H1 (cell line): ENCODE data around the gene MRPL34. TPM values are rescaled to one million over a fixed set of nuclear protein-coding genes. Genes with fewer than 3 reads are reported as not detected.

ENCODE experiments used
- BACH1 ChIP-seq: IDR thresholded peaks from 2 replicates; pipeline ENCODE4 v1.6.1; 2012; ENCODE audit warnings: low read length, improper control_type of control experiment
- EZH2 ChIP-seq: fragments of 200-600 bp; sonication (generic); IDR thresholded peaks from 2 replicates; pipeline ENCODE4 v1.7.1; 2012; ENCODE audit warnings: low read depth, mild to moderate bottlenecking, moderate library complexity, low read length, inconsistent platforms; ENCODE audit not compliant: severe bottlenecking
- RAD21 ChIP-seq, 2 experiments: IDR thresholded peaks in 1 of 2; conservative IDR thresholded peaks in 1 of 2; 2 replicates each; pipeline ENCODE4 v1.6.1; 2011; ENCODE audit warnings: low read depth in 2 of 2, low read length in 2 of 2, improper control_type of control experiment in 1 of 2, inconsistent platforms in 1 of 2, mild to moderate bottlenecking in 1 of 2, moderate library complexity in 1 of 2
- RBBP5 ChIP-seq: IDR thresholded peaks from 2 replicates; pipeline ENCODE4 v1.7.1; 2012; ENCODE audit warnings: low read depth, mild to moderate bottlenecking, inconsistent platforms, low read length, moderate library complexity, borderline replicate concordance
- SP2 ChIP-seq: IDR thresholded peaks from 2 replicates; pipeline ENCODE4 v1.6.1; 2012; ENCODE audit warnings: mild to moderate bottlenecking, low read length, inconsistent platforms
- SUZ12 ChIP-seq: fragments of 200-600 bp; sonication (generic); IDR thresholded peaks from 2 replicates; pipeline ENCODE4 v1.6.1; 2012; ENCODE audit warnings: mild to moderate bottlenecking, inconsistent platforms, low read length, moderate library complexity, mixed read lengths
- TBP ChIP-seq: IDR thresholded peaks from 2 replicates; pipeline ENCODE4 v1.6.1; 2011; ENCODE audit warnings: low read depth, low read length, improper control_type of control experiment
- TEAD4 ChIP-seq: IDR thresholded peaks from 2 replicates; pipeline ENCODE4 v1.6.1; 2012; ENCODE audit warnings: low read depth, low read length, inconsistent platforms, mixed read lengths
- polyA plus RNA-seq, 7 experiments: library from polyadenylated mRNA; depleted of rRNA in 3 of 7; stranded (reverse) in 5 of 7; unstranded in 2 of 7; fragments of >200 nt in 5 of 7; fragments of 200-250 nt in 2 of 7; gene quantifications; 1 replicate in 5 of 7; 2 replicates in 1 of 7; 4 replicates in 1 of 7; pipeline versions ENCODE4 v1.2.1 to v1.2.3, GENCODE V29; 2011 to 2013; ENCODE audit warnings: missing spikeins in 2 of 7, mixed read lengths in 2 of 7
- total RNA-seq: library from RNA; stranded (reverse); fragmentation: NEBNext Ultra II Directional; extraction: Animal tissue kit (Norgen Biotek cat#: 25700); gene quantifications from 2 replicates; pipeline ENCODE4 v1.2.1, GENCODE V29; 2021
- TF ChIP-seq, protein P1 (sequence below): IDR thresholded peaks from 2 replicates; pipeline ENCODE4 v1.6.1; 2012; ENCODE audit warnings: inconsistent platforms
- TF ChIP-seq, protein P2 (sequence below): IDR thresholded peaks from 2 replicates; pipeline ENCODE4 v1.6.1; 2012; ENCODE audit warnings: inconsistent platforms
- TF ChIP-seq, protein P3 (sequence below): fragments of 300-600 bp; sonication (generic); IDR thresholded peaks from 2 replicates; pipeline ENCODE4 v1.7.1; 2012; ENCODE audit warnings: low read length, moderate library complexity, mild to moderate bottlenecking, inconsistent platforms; ENCODE audit not compliant: insufficient replicate concordance

Gene MRPL34
- total and polyA plus RNA-seq, 2 of the 8 experiments (the other 6 are each of a cell fraction or from before 2014, with no cell fraction given), result 91.9 to 99.6 TPM

GRCh38 chr19:17264641-17264979, 41.1 kb upstream of the MRPL34 start, which contains the start of gene USHBP1 (continued):
- TF ChIP-seq TBP, result peak; percentile 43; the same call in 1 of the 2 replicates
- TF ChIP-seq BACH1, result no peak
- TF ChIP-seq EZH2, result no peak
- TF ChIP-seq, protein P1, sequence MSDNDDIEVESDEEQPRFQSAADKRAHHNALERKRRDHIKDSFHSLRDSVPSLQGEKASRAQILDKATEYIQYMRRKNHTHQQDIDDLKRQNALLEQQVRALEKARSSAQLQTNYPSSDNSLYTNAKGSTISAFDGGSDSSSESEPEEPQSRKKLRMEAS, result 0 out of 2 replicates have a peak, but pooled peaks have one; percentile 15
- TF ChIP-seq SP2, result no peak
- TF ChIP-seq, protein P2, sequence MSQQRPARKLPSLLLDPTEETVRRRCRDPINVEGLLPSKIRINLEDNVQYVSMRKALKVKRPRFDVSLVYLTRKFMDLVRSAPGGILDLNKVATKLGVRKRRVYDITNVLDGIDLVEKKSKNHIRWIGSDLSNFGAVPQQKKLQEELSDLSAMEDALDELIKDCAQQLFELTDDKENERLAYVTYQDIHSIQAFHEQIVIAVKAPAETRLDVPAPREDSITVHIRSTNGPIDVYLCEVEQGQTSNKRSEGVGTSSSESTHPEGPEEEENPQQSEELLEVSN, result no peak
- TF ChIP-seq RAD21 (IDR thresholded peaks at IDR 0.05 in 1 of 2, conservative IDR thresholded peaks at IDR 0.05 in 1 of 2; ENCODE audit: low read depth in 2 of 2, low read length in 2 of 2), result no peak
- TF ChIP-seq TEAD4, result peak; percentile 26; the same call in 1 of the 2 replicates
- TF ChIP-seq SUZ12, result no peak
- TF ChIP-seq, protein P3, sequence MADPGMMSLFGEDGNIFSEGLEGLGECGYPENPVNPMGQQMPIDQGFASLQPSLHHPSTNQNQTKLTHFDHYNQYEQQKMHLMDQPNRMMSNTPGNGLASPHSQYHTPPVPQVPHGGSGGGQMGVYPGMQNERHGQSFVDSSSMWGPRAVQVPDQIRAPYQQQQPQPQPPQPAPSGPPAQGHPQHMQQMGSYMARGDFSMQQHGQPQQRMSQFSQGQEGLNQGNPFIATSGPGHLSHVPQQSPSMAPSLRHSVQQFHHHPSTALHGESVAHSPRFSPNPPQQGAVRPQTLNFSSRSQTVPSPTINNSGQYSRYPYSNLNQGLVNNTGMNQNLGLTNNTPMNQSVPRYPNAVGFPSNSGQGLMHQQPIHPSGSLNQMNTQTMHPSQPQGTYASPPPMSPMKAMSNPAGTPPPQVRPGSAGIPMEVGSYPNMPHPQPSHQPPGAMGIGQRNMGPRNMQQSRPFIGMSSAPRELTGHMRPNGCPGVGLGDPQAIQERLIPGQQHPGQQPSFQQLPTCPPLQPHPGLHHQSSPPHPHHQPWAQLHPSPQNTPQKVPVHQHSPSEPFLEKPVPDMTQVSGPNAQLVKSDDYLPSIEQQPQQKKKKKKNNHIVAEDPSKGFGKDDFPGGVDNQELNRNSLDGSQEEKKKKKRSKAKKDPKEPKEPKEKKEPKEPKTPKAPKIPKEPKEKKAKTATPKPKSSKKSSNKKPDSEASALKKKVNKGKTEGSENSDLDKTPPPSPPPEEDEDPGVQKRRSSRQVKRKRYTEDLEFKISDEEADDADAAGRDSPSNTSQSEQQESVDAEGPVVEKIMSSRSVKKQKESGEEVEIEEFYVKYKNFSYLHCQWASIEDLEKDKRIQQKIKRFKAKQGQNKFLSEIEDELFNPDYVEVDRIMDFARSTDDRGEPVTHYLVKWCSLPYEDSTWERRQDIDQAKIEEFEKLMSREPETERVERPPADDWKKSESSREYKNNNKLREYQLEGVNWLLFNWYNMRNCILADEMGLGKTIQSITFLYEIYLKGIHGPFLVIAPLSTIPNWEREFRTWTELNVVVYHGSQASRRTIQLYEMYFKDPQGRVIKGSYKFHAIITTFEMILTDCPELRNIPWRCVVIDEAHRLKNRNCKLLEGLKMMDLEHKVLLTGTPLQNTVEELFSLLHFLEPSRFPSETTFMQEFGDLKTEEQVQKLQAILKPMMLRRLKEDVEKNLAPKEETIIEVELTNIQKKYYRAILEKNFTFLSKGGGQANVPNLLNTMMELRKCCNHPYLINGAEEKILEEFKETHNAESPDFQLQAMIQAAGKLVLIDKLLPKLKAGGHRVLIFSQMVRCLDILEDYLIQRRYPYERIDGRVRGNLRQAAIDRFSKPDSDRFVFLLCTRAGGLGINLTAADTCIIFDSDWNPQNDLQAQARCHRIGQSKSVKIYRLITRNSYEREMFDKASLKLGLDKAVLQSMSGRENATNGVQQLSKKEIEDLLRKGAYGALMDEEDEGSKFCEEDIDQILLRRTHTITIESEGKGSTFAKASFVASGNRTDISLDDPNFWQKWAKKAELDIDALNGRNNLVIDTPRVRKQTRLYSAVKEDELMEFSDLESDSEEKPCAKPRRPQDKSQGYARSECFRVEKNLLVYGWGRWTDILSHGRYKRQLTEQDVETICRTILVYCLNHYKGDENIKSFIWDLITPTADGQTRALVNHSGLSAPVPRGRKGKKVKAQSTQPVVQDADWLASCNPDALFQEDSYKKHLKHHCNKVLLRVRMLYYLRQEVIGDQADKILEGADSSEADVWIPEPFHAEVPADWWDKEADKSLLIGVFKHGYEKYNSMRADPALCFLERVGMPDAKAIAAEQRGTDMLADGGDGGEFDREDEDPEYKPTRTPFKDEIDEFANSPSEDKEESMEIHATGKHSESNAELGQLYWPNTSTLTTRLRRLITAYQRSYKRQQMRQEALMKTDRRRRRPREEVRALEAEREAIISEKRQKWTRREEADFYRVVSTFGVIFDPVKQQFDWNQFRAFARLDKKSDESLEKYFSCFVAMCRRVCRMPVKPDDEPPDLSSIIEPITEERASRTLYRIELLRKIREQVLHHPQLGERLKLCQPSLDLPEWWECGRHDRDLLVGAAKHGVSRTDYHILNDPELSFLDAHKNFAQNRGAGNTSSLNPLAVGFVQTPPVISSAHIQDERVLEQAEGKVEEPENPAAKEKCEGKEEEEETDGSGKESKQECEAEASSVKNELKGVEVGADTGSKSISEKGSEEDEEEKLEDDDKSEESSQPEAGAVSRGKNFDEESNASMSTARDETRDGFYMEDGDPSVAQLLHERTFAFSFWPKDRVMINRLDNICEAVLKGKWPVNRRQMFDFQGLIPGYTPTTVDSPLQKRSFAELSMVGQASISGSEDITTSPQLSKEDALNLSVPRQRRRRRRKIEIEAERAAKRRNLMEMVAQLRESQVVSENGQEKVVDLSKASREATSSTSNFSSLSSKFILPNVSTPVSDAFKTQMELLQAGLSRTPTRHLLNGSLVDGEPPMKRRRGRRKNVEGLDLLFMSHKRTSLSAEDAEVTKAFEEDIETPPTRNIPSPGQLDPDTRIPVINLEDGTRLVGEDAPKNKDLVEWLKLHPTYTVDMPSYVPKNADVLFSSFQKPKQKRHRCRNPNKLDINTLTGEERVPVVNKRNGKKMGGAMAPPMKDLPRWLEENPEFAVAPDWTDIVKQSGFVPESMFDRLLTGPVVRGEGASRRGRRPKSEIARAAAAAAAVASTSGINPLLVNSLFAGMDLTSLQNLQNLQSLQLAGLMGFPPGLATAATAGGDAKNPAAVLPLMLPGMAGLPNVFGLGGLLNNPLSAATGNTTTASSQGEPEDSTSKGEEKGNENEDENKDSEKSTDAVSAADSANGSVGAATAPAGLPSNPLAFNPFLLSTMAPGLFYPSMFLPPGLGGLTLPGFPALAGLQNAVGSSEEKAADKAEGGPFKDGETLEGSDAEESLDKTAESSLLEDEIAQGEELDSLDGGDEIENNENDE, result no peak
- TF ChIP-seq RBBP5, result no peak
